HG03457 (cell line): ENCODE data around the gene NUDT10.
"Not testable (repeated sequence)": the region's sequence is repeated elsewhere in the genome, so short reads cannot be mapped to it uniquely, and the experiment has no call there.

Experiments used
- ATAC-seq: cut with Tn5 transposase; IDR thresholded peaks from one replicate; pipeline ENCODE4 v1.9.1; 2021; ENCODE audit warnings: moderate number of reproducible peaks; ENCODE audit not compliant: unreplicated experiment

The NUDT10 gene

GRCh38 chrX:51332188-51332942 lies at the start of gene NUDT10:
Gene NUDT10, plus strand, starts transcription at chrX:51332822. Its CDS starts 144 bp downstream, at chrX:51332966.
- ATAC-seq: no peak

- ATAC-seq: no peak
Observed at GRCh38 chrX:51292421-51292820, 40.2 kb upstream of the NUDT10 start.

- ATAC-seq: no peak
Observed at GRCh38 chrX:51296138-51296537, 36.5 kb upstream of the NUDT10 start.

GRCh38 chrX:51316271-51316670 lies 16.4 kb upstream of the NUDT10 start:
- ATAC-seq: no peak

- not testable (repeated sequence) for ATAC-seq
Observed at GRCh38 chrX:51332943-51333785, 542 bp downstream of the NUDT10 start.

GRCh38 chrX:51334276-51334675 lies 1.7 kb downstream of the NUDT10 start:
- ATAC-seq: no peak

- ATAC-seq: no peak
Observed at GRCh38 chrX:51336584-51336983, 4.0 kb downstream of the NUDT10 start.

GRCh38 chrX:51361251-51361650 lies 28.6 kb downstream of the NUDT10 start:
- ATAC-seq: no peak

- ATAC-seq: no peak
Observed at GRCh38 chrX:51376672-51377071, 44.0 kb downstream of the NUDT10 start.
